Jurkat, Clone E6-1 (cell line): ENCODE measurements around the gene CEACAM7.

Source experiments
- DNase-seq: peaks from one replicate; pipeline ENCODE4 v3.0.0-alpha.2; 2011; ENCODE audit warnings: low read depth, low spot score
- H3K4me3 ChIP-seq: 2 replicates; pipeline ENCODE4 v1.5.1; 2011; ENCODE audit warnings: mild to moderate bottlenecking, low read length, control low read depth, moderate library complexity

Gene CEACAM7

DNA sequence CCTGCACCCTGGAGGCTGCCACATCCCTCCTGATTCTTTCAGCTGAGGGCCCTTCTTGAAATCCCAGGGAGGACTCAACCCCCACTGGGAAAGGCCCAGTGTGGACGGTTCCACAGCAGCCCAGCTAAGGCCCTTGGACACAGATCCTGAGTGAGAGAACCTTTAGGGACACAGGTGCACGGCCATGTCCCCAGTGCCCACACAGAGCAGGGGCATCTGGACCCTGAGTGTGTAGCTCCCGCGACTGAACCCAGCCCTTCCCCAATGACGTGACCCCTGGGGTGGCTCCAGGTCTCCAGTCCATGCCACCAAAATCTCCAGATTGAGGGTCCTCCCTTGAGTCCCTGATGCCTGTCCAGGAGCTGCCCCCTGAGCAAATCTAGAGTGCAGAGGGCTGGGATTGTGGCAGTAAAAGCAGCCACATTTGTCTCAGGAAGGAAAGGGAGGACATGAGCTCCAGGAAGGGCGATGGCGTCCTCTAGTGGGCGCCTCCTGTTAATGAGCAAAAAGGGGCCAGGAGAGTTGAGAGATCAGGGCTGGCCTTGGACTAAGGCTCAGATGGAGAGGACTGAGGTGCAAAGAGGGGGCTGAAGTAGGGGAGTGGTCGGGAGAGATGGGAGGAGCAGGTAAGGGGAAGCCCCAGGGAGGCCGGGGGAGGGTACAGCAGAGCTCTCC lies 13.5 kb upstream of the CEACAM7 start:
- DNase-seq, result no peak

DNA sequence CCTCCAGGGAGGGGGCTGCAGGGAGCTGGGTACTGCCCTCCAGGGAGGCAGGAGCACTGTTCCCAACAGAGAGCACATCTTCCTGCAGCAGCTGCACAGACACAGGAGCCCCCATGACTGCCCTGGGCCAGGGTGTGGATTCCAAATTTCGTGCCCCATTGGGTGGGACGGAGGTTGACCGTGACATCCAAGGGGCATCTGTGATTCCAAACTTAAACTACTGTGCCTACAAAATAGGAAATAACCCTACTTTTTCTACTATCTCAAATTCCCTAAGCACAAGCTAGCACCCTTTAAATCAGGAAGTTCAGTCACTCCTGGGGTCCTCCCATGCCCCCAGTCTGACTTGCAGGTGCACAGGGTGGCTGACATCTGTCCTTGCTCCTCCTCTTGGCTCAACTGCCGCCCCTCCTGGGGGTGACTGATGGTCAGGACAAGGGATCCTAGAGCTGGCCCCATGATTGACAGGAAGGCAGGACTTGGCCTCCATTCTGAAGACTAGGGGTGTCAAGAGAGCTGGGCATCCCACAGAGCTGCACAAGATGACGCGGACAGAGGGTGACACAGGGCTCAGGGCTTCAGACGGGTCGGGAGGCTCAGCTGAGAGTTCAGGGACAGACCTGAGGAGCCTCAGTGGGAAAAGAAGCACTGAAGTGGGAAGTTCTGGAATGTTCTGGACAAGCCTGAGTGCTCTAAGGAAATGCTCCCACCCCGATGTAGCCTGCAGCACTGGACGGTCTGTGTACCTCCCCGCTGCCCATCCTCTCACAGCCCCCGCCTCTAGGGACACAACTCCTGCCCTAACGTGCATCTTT lies 12.5 kb upstream of the CEACAM7 start:
- no peak overlapping the region for H3K4me3 ChIP-seq
- no peak for DNase-seq

More for the DNA sequence above, 13.5 kb upstream of the CEACAM7 start:
- no peak overlapping the region for H3K4me3 ChIP-seq

DNA sequence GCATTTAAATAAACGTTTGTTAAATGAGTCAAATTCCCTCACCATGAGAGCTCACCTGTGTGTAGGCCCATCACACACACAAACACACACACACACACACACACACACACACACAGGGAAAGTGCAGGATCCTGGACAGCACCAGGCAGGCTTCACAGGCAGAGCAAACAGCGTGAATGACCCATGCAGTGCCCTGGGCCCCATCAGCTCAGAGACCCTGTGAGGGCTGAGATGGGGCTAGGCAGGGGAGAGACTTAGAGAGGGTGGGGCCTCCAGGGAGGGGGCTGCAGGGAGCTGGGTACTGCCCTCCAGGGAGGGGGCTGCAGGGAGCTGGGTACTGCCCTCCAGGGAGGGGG lies 11.9 kb upstream of the CEACAM7 start:
- DNase-seq, result no peak
- no peak overlapping the region for H3K4me3 ChIP-seq

DNA sequence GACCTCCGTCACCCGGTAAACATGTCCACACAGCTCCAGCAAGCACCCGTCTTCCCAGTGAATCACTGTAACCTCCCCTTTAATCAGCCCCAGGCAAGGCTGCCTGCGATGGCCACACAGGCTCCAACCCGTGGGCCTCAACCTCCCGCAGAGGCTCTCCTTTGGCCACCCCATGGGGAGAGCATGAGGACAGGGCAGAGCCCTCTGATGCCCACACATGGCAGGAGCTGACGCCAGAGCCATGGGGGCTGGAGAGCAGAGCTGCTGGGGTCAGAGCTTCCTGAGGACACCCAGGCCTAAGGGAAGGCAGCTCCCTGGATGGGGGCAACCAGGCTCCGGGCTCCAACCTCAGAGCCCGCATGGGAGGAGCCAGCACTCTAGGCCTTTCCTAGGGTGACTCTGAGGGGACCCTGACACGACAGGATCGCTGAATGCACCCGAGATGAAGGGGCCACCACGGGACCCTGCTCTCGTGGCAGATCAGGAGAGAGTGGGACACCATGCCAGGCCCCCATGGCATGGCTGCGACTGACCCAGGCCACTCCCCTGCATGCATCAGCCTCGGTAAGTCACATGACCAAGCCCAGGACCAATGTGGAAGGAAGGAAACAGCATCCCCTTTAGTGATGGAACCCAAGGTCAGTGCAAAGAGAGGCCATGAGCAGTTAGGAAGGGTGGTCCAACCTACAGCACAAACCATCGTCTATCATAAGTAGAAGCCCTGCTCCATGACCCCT lies 11.3 kb upstream of the CEACAM7 start:
- no peak overlapping the region for H3K4me3 ChIP-seq
- no peak for DNase-seq

DNA sequence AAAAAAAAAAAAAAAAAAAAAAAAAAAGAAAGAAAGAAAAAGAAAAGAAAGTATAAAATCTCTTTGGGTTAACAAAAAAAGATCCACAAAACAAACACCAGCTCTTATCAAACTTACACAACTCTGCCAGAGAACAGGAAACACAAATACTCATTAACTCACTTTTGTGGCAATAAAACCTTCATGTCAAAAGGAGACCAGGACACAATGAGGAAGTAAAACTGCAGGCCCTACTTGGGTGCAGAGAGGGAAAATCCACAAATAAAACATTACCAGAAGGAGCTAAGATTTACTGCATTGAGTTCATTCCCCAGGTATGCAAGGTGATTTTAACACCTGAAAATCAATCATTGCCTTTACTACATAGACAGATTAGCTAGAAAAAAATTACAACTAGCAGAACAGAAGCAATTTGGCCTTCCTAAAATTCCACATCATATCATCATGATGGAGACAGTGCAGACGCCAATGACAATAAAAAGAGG lies 10.7 kb upstream of the CEACAM7 start:
- no peak for DNase-seq
- no peak overlapping the region for H3K4me3 ChIP-seq

DNA sequence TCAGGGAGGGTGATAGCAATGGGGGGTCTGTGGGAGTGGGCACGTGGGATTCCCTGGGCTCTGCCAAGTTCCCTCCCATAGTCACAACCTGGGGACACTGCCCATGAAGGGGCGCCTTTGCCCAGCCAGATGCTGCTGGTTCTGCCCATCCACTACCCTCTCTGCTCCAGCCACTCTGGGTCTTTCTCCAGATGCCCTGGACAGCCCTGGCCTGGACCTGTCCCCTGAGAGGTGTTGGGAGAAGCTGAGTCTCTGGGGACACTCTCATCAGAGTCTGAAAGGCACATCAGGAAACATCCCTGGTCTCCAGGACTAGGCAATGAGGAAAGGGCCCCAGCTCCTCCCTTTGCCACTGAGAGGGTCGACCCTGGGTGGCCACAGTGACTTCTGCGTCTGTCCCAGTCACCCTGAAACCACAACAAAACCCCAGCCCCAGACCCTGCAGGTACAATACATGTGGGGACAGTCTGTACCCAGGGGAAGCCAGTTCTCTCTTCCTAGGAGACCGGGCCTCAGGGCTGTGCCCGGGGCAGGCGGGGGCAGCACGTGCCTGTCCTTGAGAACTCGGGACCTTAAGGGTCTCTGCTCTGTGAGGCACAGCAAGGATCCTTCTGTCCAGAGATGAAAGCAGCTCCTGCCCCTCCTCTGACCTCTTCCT lies 9.3 kb upstream of the CEACAM7 start:
- no peak overlapping the region for H3K4me3 ChIP-seq
- no peak for DNase-seq

DNA sequence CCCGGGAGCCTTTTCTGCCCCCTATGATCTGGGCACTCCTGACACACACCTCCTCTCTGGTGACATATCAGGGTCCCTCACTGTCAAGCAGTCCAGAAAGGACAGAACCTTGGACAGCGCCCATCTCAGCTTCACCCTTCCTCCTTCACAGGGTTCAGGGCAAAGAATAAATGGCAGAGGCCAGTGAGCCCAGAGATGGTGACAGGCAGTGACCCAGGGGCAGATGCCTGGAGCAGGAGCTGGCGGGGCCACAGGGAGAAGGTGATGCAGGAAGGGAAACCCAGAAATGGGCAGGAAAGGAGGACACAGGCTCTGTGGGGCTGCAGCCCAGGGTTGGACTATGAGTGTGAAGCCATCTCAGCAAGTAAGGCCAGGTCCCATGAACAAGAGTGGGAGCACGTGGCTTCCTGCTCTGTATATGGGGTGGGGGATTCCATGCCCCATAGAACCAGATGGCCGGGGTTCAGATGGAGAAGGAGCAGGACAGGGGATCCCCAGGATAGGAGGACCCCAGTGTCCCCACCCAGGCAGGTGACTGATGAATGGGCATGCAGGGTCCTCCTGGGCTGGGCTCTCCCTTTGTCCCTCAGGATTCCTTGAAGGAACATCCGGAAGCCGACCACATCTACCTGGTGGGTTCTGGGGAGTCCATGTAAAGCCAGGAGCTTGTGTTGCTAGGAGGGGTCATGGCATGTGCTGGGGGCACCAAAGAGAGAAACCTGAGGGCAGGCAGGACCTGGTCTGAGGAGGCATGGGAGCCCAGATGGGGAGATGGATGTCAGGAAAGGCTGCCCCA lies 8.5 kb upstream of the CEACAM7 start:
- peak; percentile 11 for DNase-seq
- no peak overlapping the region for H3K4me3 ChIP-seq

DNA sequence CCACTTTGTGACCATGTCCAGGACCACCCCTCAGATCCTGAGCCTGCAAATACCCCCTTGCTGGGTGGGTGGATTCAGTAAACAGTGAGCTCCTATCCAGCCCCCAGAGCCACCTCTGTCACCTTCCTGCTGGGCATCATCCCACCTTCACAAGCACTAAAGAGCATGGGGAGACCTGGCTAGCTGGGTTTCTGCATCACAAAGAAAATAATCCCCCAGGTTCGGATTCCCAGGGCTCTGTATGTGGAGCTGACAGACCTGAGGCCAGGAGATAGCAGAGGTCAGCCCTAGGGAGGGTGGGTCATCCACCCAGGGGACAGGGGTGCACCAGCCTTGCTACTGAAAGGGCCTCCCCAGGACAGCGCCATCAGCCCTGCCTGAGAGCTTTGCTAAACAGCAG lies 7.7 kb upstream of the CEACAM7 start:
- DNase-seq, result no peak

DNA sequence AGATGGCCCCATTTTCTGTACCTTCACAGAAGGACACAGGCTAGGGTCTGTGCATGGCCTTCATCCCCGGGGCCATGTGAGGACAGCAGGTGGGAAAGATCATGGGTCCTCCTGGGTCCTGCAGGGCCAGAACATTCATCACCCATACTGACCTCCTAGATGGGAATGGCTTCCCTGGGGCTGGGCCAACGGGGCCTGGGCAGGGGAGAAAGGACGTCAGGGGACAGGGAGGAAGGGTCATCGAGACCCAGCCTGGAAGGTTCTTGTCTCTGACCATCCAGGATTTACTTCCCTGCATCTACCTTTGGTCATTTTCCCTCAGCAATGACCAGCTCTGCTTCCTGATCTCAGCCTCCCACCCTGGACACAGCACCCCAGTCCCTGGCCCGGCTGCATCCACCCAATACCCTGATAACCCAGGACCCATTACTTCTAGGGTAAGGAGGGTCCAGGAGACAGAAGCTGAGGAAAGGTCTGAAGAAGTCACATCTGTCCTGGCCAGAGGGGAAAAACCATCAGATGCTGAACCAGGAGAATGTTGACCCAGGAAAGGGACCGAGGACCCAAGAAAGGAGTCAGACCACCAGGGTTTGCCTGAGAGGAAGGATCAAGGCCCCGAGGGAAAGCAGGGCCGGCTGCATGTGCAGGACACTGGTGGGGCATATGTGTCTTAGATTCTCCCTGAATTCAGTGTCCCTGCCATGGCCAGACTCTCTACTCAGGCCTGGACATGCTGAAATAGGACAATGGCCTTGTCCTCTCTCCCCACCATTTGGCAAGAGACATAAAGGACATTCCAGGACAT lies 7.0 kb upstream of the CEACAM7 start:
- H3K4me3 ChIP-seq, result no peak overlapping the region

More for the DNA sequence above, 7.7 kb upstream of the CEACAM7 start:
- H3K4me3 ChIP-seq, result no peak overlapping the region

DNA sequence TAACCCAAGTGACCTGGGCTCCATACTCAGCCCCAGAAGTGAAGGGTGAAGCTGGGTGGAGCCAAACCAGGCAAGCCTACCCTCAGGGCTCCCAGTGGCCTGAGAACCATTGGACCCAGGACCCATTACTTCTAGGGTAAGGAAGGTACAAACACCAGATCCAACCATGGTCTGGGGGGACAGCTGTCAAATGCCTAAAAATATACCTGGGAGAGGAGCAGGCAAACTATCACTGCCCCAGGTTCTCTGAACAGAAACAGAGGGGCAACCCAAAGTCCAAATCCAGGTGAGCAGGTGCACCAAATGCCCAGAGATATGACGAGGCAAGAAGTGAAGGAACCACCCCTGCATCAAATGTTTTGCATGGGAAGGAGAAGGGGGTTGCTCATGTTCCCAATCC lies 6.1 kb upstream of the CEACAM7 start:
- DNase-seq, result no peak
- no peak overlapping the region for H3K4me3 ChIP-seq

More for the DNA sequence above, 7.0 kb upstream of the CEACAM7 start:
- no peak for DNase-seq

DNA sequence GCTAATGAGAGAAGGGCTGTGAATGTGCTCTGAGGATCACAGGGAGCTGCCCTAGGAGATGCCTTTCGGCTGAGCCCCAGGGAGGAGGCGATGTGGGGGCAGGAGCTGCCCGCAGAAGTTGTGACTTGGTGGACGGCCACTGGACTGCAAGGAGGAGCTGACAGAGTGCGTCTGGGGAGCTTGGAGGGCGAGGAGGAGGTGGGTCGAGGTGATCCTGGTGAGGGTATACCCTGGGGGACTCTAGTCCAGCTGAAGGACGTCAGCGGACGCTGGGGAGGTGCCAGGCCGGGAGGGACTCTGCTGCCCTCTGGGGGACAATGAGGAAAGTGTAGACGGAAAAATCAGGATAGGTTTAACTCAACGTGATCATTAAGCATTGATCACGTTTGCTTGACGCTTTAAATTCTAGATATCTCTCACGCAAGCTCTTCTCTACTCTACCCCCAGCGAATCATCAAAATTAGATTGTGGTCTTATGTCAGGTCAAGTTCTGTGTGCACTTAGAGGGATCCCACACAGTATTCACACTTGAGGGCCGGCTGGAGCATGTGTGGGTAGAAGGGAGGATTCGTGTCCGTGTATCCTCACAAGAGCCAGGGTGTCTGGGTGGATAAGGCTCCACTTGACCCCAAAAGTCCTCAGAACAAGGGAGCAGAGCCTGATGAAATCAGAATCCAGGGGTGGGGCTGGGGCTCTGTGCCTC lies 3.3 kb upstream of the CEACAM7 start:
- H3K4me3 ChIP-seq, result no peak overlapping the region
- DNase-seq, result no peak

DNA sequence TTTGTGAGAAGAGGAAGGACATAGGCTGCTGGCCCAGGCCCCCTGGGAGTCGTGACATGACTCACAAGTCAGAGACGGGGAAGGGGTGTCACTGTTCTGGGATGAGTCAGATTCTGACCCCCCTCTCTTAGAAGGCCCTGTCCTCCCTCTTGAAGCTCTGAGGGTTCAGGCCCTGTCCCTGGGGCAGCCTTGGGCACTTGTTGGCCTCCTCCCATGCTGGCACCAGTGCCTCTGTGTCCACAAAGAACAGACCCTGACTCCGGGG lies 2.7 kb upstream of the CEACAM7 start:
- H3K4me3 ChIP-seq, result no peak overlapping the region
- DNase-seq, result no peak

DNA sequence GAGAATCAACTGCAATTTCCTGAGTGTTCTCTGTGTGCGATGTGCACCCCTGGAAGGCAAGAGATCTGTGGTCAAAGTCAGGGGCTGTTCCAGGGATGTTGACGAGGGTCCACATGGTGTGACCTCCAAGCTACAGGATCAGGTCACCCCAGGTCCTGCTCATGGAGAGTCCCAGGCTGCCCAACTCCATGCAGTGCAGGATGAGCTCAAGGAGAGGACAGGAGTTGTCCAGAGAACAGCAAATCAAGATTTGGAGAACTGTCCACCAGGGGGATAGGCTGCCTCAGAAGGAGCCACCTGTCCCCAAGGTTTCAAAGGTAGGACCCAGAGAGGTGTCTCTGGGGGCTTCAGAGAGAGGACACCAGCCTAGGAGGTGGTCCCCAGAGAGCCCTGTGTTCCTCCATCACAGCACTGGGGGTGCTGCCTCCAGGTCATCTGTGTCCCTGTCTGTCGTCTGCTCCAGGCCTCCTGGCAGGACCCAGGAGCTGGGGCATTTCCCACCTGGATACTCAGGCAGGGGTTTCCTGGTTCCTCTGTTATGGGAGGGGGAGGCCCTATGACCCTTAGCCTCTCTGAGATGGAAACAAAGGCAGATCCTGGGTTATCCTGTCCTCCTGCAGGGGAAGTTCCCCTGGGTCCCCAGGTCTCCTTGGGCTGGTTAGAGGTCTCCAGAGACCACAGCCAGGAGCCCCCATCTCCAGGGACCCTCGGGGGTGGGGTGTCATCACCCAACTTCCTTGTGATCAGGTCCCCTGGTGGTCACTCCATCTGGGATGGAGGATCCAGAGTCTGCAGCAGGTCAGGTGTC lies 2.1 kb upstream of the CEACAM7 start:
- no peak for DNase-seq
- no peak overlapping the region for H3K4me3 ChIP-seq

DNA sequence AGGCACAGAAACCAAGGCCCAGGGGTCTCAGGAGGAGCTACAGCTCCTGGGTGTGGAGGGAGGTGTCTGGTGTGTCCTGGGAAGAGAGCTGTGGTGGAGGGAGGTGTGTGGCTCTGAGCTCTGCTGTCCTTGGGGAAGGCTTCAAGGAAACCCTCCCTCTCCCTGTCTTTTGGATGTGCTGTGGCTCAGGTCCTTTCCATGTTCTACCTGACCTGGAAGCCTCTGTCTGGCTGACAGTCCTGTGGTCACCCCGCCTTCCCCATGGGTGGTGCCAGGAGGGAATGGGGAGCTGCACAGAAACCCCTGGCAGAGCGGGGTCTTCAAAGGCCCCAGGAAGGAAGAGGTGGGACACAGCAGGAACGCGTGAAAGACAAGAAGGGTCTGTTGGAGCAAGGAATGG lies 617 bp upstream of the CEACAM7 start:
- no peak for DNase-seq
- no peak overlapping the region for H3K4me3 ChIP-seq

DNA sequence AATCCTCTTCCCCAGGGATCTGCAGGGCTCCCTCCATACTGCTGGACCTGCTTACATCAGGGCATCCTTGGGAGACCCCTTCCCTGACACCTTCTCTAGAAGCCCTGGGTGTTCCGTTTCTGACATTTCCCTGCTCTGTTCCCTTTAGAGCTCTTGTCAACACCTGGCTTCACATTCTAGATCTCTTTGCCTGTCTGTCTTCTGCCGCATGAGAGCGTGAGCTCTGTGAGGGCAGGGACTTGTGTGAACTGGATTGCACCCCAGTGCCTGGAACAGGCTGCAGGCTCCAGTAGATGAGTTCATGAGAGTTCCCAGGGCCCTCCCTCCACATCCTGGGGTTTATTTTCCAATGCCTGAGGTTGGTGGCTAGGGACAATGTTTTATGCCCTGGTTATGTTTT lies 651 bp downstream of the CEACAM7 start:
- H3K4me3 ChIP-seq, result no peak overlapping the region
- DNase-seq, result no peak

DNA sequence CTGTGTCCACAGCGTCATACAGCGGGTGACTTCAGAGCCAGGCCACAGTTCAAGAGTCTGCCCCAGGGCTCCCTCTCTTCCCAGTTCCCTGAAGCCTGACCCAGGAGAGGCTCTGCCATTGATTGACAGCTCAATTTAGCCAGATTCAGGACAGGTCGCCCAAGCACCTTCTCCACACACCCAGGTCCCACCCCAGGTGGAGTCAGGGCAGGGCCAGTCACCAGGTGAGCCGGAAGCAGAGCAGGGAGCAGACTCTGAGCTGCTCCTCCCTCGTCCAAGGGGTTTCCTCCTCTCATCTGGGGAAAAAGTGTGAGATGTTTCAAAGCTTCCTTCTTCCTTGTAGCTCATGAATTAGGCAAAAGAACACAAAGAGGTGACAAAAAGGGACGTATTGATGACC lies 5.6 kb downstream of the CEACAM7 start:
- no peak for DNase-seq
- H3K4me3 ChIP-seq, result no peak overlapping the region

DNA sequence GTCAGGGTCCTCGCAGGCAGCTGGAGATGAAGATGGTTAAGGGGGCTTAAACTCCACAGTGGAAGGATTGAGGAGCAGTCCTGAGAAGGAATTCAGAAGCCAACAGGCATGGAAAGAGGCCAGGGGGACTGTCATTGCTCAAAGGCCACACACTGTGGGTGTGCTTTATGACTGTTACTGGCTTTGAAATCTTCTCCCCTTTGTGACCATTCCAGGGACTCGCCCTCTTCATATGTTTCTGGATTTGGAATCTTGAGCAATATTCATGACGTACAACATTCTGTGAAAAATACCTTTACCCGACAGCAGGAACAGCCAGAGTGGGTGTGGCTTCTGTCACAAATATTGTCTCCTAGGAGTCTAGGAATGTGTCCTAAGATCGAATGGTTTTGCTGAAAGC lies 16.6 kb downstream of the CEACAM7 start:
- no peak overlapping the region for H3K4me3 ChIP-seq
- DNase-seq, result no peak
